GM21576 (cell line): ENCODE data around the gene CMSS1.
"Not testable (repeated sequence)": the region's sequence is repeated elsewhere in the genome, so short reads cannot be mapped to it uniquely, and the experiment has no call there.

Experiments used
- ATAC-seq: cut with Tn5 transposase; IDR thresholded peaks from one replicate; pipeline ENCODE4 v1.9.1; 2021; ENCODE audit warnings: mild to moderate bottlenecking, moderate library complexity; ENCODE audit not compliant: unreplicated experiment

Gene CMSS1

GRCh38 chr3:100075196-100075595, 257.5 kb downstream of the CMSS1 start:
- no peak for ATAC-seq

DNA sequence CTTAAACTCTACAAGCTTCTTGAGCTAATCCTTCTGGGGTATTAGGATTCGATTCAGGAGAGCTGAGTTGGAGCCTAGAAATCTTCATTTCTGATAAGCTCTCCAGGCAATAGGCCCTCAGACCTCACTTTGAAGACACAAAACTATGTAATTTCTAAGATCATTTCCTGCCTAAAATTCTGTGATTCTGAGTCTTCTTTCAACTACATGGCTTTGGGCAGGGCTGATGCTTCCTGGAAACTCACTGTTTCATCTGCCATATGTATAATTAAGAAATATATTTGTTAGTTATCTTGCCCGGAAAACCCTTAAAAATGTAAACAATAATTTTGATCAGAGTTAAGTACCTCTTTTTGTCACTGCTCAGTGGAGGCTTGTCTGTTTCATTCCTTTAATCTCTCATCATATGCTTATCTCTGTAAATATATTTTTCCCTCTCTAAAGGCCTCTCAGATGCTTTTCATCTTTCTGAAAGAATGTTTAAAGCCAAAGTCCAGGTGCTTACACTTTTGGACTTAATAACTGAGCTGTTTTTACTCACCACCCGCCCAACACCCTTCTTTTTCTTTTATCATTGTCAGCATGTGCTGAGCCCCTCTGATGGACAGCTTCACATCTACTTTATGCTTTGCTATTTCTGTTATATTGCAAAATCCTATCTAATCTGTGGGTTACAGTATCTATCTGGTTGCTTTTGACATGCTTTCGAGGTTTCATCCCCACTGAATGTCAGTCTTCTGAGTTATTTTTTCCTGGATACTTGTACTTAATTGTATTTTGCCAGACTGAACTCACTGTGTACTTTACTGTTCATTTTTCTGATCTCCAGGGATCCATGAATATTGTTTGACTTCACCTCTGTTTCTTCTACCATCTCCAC, 258.4 kb downstream of the CMSS1 start:
- no peak for ATAC-seq

DNA sequence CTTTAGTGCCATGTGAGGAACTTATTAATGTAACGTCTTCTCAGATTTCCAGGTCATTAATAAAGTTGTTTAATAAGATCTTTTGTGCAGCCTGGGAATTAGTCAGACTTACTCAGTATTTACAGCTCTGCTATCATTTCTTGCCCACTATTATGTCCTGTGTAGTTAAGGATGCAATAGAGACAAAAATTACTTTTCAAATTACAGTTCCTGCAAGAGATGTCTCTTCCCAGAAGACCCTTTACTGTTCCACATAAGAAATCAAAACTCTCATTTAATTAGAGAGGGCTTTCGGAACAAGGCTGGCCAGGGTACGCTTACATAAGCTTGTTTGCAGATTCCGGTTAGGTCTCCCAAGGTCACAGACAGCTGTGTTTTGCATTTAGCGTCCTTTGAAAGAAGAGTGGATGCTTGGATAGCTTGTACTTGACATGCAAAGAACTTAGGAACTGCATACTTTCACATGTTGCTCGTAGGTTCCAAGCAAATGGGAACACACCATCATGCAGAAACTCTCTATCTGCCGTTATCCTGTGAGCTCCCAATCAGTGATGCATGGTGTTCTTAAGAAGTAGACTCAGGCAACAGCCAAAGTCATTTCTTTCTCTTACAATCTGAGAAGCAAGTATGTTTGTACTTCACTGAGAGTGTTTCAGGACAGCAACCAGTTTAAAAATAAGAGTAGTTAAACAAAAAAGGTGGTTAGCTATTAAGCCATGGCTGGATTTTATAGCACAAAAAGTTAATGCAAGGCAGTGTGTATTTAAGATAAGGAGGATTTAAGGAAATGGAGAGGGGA, 259.3 kb downstream of the CMSS1 start:
- ATAC-seq: no peak

DNA sequence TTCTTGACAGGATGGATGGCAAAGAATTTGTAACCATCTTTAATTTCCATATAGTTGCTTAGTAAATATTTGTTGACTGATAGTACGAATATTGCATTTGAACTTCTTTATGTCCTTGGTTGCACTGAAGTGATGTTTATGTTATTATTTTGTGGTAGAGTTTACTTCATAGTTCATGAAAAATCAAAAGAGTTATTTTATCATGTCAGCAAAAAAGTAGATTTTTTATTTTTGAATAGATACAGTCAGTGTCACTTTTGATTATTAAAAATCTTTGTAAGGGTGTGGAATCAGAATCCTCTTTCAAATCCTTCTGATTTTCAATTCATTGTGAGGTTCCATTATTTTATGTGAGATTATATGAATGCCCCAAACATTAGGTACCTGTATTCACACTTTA, 261.7 kb downstream of the CMSS1 start:
- ATAC-seq: no peak

- ATAC-seq: no peak
Measured at GRCh38 chr3:100080573-100080972, 262.9 kb downstream of the CMSS1 start.

DNA sequence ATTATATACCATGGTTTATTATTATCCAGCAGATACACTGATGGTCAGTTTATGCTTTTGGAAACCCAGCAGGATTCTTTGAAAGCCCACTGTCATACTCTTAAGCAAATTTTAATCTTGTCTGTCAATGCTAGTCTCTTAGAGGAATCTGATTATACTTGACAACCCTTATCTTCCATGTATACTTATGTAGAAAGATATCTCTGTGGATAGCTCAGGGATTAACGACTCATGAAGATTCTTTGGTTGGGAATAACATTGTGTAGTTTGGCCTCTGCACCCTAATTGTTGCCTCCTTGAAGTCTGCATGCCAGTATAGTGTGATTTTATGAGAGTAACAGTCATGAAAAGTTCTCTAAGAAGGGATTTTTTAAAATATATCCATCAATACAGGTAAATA, 263.6 kb downstream of the CMSS1 start:
- ATAC-seq: no peak

DNA sequence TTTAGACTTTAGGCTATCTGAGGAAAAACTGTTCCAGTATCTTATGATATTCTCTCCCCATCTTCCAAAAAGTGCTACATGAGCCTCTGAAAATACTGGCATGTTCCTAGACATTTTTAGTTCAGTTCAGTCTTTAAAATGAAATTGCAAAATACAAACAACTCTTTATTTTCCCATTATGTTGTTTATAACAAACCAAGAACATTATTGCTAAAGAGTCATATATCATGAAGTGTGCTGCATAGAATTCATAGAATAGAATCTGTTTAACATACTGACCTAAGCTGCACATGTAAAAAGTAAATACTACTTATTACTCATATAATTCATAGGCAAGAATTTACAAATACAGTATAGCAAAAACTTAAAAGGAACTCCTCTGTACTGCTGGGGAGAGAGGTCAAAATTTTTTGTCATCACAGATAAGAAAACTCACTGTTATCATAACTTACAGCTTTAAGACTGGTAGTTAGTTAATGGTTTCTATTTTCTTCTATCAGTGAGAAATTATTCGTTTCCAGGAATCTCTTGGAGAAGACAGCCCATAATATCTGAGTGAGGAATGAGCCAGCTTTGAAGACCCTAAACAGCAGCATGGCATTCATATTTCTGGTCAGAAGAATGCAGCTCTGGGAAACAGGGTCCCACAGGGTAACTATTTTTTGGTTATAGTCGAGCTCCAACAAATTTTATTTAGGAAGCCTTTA, 264.5 kb downstream of the CMSS1 start:
- ATAC-seq: no peak

DNA sequence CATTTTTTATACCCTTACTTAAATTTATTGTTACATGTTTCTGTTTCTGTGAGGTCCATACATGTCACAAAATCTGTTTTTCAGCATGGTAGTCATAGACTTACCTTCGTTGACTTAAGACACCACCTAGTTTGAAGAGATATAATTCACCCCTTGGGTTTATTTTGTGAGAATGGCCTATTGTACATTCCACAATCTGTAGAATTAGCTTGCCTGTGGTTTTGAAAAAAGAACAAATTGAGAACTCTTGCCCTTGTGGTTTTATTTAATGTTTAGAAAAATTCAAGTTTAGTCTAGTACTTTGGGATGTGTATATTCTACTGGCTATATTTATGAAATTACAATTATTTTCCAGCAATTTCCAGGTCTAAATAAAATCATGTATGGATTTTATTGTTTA, 265.1 kb downstream of the CMSS1 start:
- no peak for ATAC-seq

GRCh38 chr3:100083209-100083608, 265.5 kb downstream of the CMSS1 start:
- no peak for ATAC-seq

GRCh38 chr3:100084100-100084806, 266.6 kb downstream of the CMSS1 start:
- no peak for ATAC-seq

- ATAC-seq: no peak
Measured at GRCh38 chr3:100086401-100086800, 268.7 kb downstream of the CMSS1 start.

DNA sequence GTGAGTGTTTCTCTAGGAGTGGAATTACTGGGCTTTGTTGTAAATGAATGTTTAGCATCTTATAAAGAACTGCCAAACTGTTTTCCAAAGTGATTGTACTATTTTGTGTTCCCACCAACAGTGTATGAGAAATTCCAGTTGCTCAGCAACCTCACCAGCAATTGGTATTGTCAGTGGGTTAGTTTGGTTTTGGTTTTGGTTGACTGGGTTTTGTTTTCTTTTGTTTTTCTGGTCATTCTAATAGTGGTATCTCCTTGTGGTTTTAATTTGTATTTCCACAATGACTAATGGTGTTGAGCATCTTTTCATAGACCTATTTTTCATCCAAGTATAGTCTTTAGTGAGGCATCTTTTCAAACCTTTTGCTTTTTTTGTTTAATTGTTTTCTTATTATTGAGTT, 269.5 kb downstream of the CMSS1 start:
- peak; percentile 89 for ATAC-seq

GRCh38 chr3:100088735-100089368, 271.2 kb downstream of the CMSS1 start:
- no peak for ATAC-seq

DNA sequence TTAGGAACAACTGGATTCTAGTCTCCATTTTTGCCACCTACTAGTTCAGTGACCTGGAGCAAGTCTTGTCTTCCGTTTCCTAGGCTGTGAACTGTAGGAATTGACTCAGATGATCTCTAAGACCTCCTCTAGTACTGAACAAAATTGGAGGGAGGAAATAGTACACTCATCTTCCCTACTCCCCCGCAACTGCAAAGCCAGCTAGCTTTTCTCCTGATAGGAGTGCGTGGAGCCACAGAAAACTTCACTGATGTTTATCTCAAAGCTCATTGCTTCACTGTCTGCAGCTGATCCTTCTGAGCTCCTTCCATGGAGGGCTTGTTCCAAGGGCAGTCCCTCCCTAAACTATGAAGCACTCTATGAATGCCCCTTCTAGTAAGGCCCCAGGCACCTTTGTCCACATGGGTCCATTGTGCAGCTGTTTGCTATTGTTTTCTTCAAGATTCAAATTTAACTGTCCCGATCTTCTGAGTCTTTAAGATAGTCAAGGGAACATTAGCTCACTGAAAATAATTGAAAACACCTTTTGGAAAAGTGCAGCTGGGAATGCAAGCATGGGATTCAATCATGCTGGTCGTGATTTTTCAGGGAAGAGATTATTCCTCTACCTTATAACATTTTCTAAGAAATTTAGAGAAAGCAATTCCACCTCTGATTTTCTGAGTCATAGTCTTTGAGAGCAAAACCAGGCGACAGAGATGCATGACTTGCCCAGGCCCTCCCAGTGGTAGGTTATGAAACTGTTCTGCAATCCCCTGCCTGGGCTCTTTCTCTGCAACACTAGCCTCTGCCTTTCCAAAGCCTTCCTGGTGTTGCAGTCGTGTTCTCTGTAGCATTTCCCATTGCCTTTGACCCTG, 272.4 kb downstream of the CMSS1 start:
- ATAC-seq: peak; percentile 65

GRCh38 chr3:100090669-100091005, 273.0 kb downstream of the CMSS1 start:
- ATAC-seq: peak; percentile 2

DNA sequence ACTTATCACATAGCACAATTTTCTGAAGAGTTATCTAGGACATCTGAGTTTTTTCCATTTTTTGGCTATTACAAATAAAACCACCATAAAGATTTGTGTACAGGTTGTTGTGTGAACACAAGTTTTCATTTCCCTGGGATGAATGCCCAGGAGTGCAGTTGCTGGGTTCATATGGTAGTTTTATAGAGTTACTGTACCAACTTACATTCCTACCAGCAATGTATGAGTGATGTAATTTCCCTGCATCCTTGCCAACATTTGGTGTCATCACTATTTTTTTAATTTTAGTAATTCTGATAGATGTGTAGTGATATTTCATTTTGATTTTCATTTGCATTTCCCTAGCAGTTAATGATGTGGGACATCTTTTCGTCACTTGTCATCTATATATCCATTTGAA, 276.2 kb downstream of the CMSS1 start:
- ATAC-seq: no peak

- not testable (repeated sequence) for ATAC-seq
Measured at GRCh38 chr3:100096286-100096685, 278.6 kb downstream of the CMSS1 start.

GRCh38 chr3:100096866-100097265, 279.2 kb downstream of the CMSS1 start:
- ATAC-seq: no peak

GRCh38 chr3:100097919-100098783, 280.5 kb downstream of the CMSS1 start:
- no peak for ATAC-seq
